ENCODE data around the gene RBMX2. TPM values are rescaled to one million over a fixed set of nuclear protein-coding genes. Genes with fewer than 3 reads are reported as not detected.

Gene RBMX2
- total RNA-seq, 2 donors from 2014 or later, result 28.3 to 33.1 TPM

DNA sequence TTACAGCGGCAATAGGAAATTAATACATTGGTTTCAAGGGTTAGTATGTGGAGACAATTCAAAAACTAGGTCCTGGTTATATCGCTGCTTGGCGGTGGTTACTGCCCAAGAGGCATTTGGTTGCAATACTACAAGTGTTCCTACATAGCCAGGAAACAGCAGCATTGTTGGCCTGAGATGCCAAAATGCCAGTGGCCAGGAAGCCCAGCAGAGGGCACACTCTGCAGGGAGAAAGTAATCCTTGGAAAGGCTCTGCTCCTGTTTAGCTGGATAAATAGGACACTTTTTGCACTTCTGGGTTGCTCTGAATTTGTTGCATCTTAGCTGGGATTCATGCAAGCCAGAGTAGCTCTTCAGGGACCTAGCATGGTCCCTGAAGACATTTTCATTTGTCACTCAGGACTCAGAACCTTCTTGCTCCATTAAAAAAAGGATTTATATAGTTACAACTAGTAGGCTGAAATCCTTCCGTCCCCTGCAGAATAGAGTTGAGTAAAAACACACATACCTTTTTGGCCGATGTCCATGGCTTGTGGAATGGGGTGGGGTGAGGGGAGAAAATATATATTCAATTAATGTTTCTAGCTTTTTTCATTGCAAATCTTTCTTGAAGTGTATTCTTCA, 8.2 kb upstream of the RBMX2 start:
- DNase-seq, result peak; percentile 83
- Histone ChIP-seq H3K9me3 (ENCODE audit: control insufficient read depth, low read length) (no peaks in the 10 kb centered on the region), H3K27ac (ENCODE audit: low read depth, low read length) (no peak overlapping the region), H3K4me1 (ENCODE audit: control insufficient read depth, insufficient read depth, low read length) (no peaks in the 10 kb centered on the region), H3K9ac (ENCODE audit: extremely low read depth, low read length, poor library complexity, severe bottlenecking) (no peak overlapping the region), H3K4me3 (ENCODE audit: low read length) (no peak overlapping the region), H3K27me3 (ENCODE audit: control insufficient read depth, insufficient read depth, low read length, poor library complexity, severe bottlenecking) (peaks cover 18% of the 10 kb centered on the region), H3K36me3 (ENCODE audit: control insufficient read depth, insufficient read depth, low read length) (no peaks in the 10 kb centered on the region)
- Mint-ChIP-seq H3K4me3 (no peak overlapping the region), H3K4me1 (no peaks in the 10 kb centered on the region), H3K27ac (no peak overlapping the region), H3K36me3 (ENCODE audit: low read depth) (no peaks in the 10 kb centered on the region), H3K9me3 (peaks cover 10% of the 10 kb centered on the region), H3K27me3 (ENCODE audit: insufficient read depth) (peaks cover 19% of the 10 kb centered on the region)
- TF ChIP-seq, protein P1, sequence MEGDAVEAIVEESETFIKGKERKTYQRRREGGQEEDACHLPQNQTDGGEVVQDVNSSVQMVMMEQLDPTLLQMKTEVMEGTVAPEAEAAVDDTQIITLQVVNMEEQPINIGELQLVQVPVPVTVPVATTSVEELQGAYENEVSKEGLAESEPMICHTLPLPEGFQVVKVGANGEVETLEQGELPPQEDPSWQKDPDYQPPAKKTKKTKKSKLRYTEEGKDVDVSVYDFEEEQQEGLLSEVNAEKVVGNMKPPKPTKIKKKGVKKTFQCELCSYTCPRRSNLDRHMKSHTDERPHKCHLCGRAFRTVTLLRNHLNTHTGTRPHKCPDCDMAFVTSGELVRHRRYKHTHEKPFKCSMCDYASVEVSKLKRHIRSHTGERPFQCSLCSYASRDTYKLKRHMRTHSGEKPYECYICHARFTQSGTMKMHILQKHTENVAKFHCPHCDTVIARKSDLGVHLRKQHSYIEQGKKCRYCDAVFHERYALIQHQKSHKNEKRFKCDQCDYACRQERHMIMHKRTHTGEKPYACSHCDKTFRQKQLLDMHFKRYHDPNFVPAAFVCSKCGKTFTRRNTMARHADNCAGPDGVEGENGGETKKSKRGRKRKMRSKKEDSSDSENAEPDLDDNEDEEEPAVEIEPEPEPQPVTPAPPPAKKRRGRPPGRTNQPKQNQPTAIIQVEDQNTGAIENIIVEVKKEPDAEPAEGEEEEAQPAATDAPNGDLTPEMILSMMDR (conservative IDR thresholded peaks at IDR 0.05), result peak; percentile 88
- WGBS, 2 experiments (ENCODE audit: insufficient coverage in 1 of 2, insufficient read length in 1 of 2), result 33% methylated on average over 3 of the region's 5 CpGs; no CpG with 5 or more reads in 1 of the 2 experiments

DNA sequence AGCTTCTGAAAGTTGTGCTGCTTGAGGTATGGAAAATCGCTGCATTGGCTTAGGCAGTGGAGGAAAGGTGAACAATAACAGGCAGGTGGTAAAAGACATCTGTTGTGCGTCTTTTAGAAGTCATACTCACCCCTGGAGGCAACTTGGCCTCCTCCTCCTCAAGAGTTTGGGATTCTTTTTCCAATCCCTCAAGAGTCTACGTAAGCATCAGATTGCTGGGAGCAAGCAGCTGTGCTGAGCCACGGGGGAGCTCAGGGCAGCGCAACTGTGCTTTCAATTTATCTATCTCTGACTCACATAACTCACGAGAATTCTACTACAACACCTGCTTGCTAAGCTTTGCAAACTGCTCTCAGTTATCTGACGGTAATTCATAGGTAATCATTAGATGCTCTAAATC, 6.4 kb upstream of the RBMX2 start:
- WGBS, 2 experiments (ENCODE audit: insufficient coverage in 1 of 2, insufficient read length in 1 of 2), result 80 to 100% methylated on average over 2 to 7 of the region's 7 CpGs
- Mint-ChIP-seq H3K9me3 (peaks cover 13% of the 10 kb centered on the region), H3K4me1 (no peaks in the 10 kb centered on the region), H3K27ac (no peak overlapping the region), H3K27me3 (ENCODE audit: insufficient read depth) (peaks cover 35% of the 10 kb centered on the region), H3K36me3 (ENCODE audit: low read depth) (no peaks in the 10 kb centered on the region), H3K4me3 (no peak overlapping the region)
- no peak for DNase-seq
- Histone ChIP-seq H3K4me3 (ENCODE audit: low read length) (no peak overlapping the region), H3K4me1 (ENCODE audit: control insufficient read depth, insufficient read depth, low read length) (no peaks in the 10 kb centered on the region), H3K27me3 (ENCODE audit: control insufficient read depth, insufficient read depth, low read length, poor library complexity, severe bottlenecking) (peaks cover 35% of the 10 kb centered on the region), H3K9ac (ENCODE audit: extremely low read depth, low read length, poor library complexity, severe bottlenecking) (no peak overlapping the region), H3K27ac (ENCODE audit: low read depth, low read length) (no peak overlapping the region), H3K36me3 (ENCODE audit: control insufficient read depth, insufficient read depth, low read length) (no peaks in the 10 kb centered on the region), H3K9me3 (ENCODE audit: control insufficient read depth, low read length) (no peaks in the 10 kb centered on the region)
- TF ChIP-seq, protein P1 (conservative IDR thresholded peaks at IDR 0.05), result no peak

DNA sequence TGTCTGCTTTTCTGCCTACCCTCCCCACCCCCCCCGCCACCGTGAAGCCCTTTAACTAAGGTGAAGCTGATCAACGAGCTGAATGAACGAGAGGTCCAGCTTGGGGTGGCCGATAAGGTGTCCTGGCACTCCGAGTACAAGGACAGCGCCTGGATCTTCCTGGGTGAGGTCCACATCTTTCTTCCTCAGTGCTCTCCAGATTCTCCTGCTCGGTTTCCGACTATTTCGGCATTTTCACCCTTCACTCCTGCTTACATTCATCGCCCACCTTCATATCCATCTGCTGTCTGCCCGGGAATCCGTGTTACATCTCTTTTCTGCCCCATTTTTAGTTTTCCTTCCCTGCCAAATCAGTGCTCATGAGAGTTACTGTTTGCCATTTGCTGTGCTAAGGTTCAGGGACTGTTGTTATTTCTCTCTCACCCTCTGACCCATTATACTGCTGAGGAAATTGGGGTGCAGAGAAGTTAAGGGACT, 459 bp downstream of the RBMX2 start:
- H3K27me3 Mint-ChIP-seq (ENCODE audit: insufficient read depth), result peaks cover 26% of the 10 kb centered on the region
- peak overlapping the region; percentile 71 for H3K4me3 Mint-ChIP-seq
- no peak for DNase-seq
- H3K27ac Mint-ChIP-seq, result peak overlapping the region; percentile 8
- H3K9ac ChIP-seq (ENCODE audit: extremely low read depth, low read length, poor library complexity, severe bottlenecking), result peak overlapping the region; percentile 42
- H3K4me1 Mint-ChIP-seq, result no peaks in the 10 kb centered on the region
- no peaks in the 10 kb centered on the region for H3K9me3 ChIP-seq (ENCODE audit: control insufficient read depth, low read length)
- H3K36me3 ChIP-seq (ENCODE audit: control insufficient read depth, insufficient read depth, low read length), result peaks cover 10% of the 10 kb centered on the region
- H3K4me3 ChIP-seq (ENCODE audit: low read length), result peak overlapping the region; percentile 96
- TF ChIP-seq, protein P1 (conservative IDR thresholded peaks at IDR 0.05), result no peak
- peaks cover 15% of the 10 kb centered on the region for H3K9me3 Mint-ChIP-seq
- WGBS, 2 experiments (ENCODE audit: insufficient coverage in 1 of 2, insufficient read length in 1 of 2), result 0 to 3% methylated on average over 6 to 13 of the region's 13 CpGs
- H3K27me3 ChIP-seq (ENCODE audit: control insufficient read depth, insufficient read depth, low read length, poor library complexity, severe bottlenecking), result peaks cover 21% of the 10 kb centered on the region
- peaks cover 20% of the 10 kb centered on the region for H3K36me3 Mint-ChIP-seq (ENCODE audit: low read depth)
- H3K4me1 ChIP-seq (ENCODE audit: control insufficient read depth, insufficient read depth, low read length), result no peaks in the 10 kb centered on the region
- H3K27ac ChIP-seq (ENCODE audit: low read depth, low read length), result no peak overlapping the region

All from endodermal cell (in vitro differentiated cells).